RWPE2 (cell line): Measurements from ENCODE around the gene EP400.

ENCODE experiments used
- ATAC-seq: fragments of 200-7000 bp; cut with Tn5 transposase; 3 replicates; pipeline ENCODE4 v1.9.1; 2021; ENCODE audit warnings: low read depth
- DNase-seq: peaks from one replicate; pipeline ENCODE4 v3.0.0-alpha.2; 2020; ENCODE audit warnings: low spot score
- H3K27ac ChIP-seq: fragments of 450-650 bp; 2 replicates; pipeline ENCODE4 v1.5.1; 2017; ENCODE audit warnings: mild to moderate bottlenecking; ENCODE audit not compliant: poor library complexity, severe bottlenecking
- H3K27me3 ChIP-seq: fragments of 250-450 bp; sonication (Bioruptor Pico); 2 replicates; pipeline ENCODE4 v1.5.1; 2021; ENCODE audit warnings: mild to moderate bottlenecking, moderate library complexity; ENCODE audit not compliant: insufficient read depth, poor library complexity, severe bottlenecking
- H3K36me3 ChIP-seq: fragments of 250-450 bp; sonication (Bioruptor Pico); 2 replicates; pipeline ENCODE4 v1.5.1; 2020; ENCODE audit warnings: low read depth, mild to moderate bottlenecking, moderate library complexity
- H3K4me1 ChIP-seq: fragments of 250-450 bp; sonication (Bioruptor Pico); 2 replicates; pipeline ENCODE4 v1.5.1; 2021; ENCODE audit warnings: mild to moderate bottlenecking, moderate library complexity; ENCODE audit not compliant: insufficient read depth, poor library complexity, severe bottlenecking
- H3K4me3 ChIP-seq: fragments of 250-450 bp; sonication (Bioruptor Pico); 2 replicates; pipeline ENCODE4 v1.5.1; 2021; ENCODE audit warnings: mild to moderate bottlenecking, moderate library complexity; ENCODE audit not compliant: severe bottlenecking
- H3K9me3 ChIP-seq: fragments of 250-450 bp; sonication (Bioruptor Pico); 2 replicates; pipeline ENCODE4 v1.5.1; 2021; ENCODE audit warnings: mild to moderate bottlenecking, moderate library complexity; ENCODE audit not compliant: severe bottlenecking
- CTCF ChIP-seq: fragments of 450-650 bp; IDR thresholded peaks from one replicate; pipeline ENCODE4 v1.5.1; 2017; ENCODE audit warnings: mild to moderate bottlenecking, moderate library complexity; ENCODE audit not compliant: poor library complexity, severe bottlenecking

The EP400 gene

GRCh38 chr12:131927110-131928079, 22.3 kb upstream of the EP400 start:
- no peaks in the 10 kb centered on the region for H3K9me3 ChIP-seq
- peaks cover 3% of the 10 kb centered on the region for H3K4me1 ChIP-seq
- ATAC-seq, result no peak
- H3K36me3 ChIP-seq, result peaks cover 20% of the 10 kb centered on the region
- no peak for DNase-seq
- H3K27ac ChIP-seq, result no peak overlapping the region
- no peak for TF ChIP-seq CTCF
- H3K4me3 ChIP-seq, result no peak overlapping the region
- no peaks in the 10 kb centered on the region for H3K27me3 ChIP-seq

- Histone ChIP-seq H3K27ac (peak overlapping the region; percentile 40), H3K27me3 (no peaks in the 10 kb centered on the region), H3K4me3 (peak overlapping the region; percentile 91), H3K9me3 (no peaks in the 10 kb centered on the region), H3K4me1 (peaks cover 3% of the 10 kb centered on the region), H3K36me3 (peaks cover 28% of the 10 kb centered on the region)
- TF ChIP-seq CTCF, result no peak
- DNase-seq, result no peak
- ATAC-seq, result no peak; the same call in 2 of the 3 replicates
These were observed 21.5 kb upstream of the EP400 start for GRCh38 chr12:131928080-131928710.

- DNase-seq (peak; percentile 93), ATAC-seq (peak; percentile 77)
- peak within 1 kb of the TSS; percentile 91 for H3K4me3 ChIP-seq
- H3K27ac ChIP-seq, result peak within 1 kb of the TSS; percentile 40
- no peaks in the 10 kb centered on the region for H3K27me3 ChIP-seq
- TF ChIP-seq CTCF, result no peak
- H3K9me3 ChIP-seq, result no peaks in the 10 kb centered on the region
- H3K36me3 ChIP-seq, result peaks cover 36% of the 10 kb centered on the region
- peaks cover 3% of the 10 kb centered on the region for H3K4me1 ChIP-seq
These were observed 20.8 kb upstream of the EP400 start, which contains the start of gene PUS1 for GRCh38 chr12:131928711-131929580. Gene PUS1 (plus strand): TSS chr12:131929276. CDS start chr12:131929723, 447 bp downstream.

GRCh38 chr12:131929581-131930456, 19.9 kb upstream of the EP400 start:
- TF ChIP-seq CTCF, result no peak
- Histone ChIP-seq H3K4me3 (peak overlapping the region; percentile 91), H3K36me3 (peaks cover 45% of the 10 kb centered on the region), H3K27ac (peak overlapping the region; percentile 40), H3K9me3 (no peaks in the 10 kb centered on the region), H3K27me3 (no peaks in the 10 kb centered on the region), H3K4me1 (peaks cover 3% of the 10 kb centered on the region)
- ATAC-seq (peak; percentile 40), DNase-seq (peak; percentile 69)
